ENCODE data around the gene CDHR1. TPM values are rescaled to one million over a fixed set of nuclear protein-coding genes. Genes with fewer than 3 reads are reported as not detected.
"Not testable (repeated sequence)": the region's sequence is repeated elsewhere in the genome, so short reads cannot be mapped to it uniquely, and the experiment has no call there.

The CDHR1 gene
- total and polyA plus RNA-seq, 2 donors from 2014 or later = 0.47 to 1.1 TPM

GRCh38 chr10:84164442-84164841 lies 29.9 kb upstream of the CDHR1 start:
- Histone ChIP-seq H3K27me3 (ENCODE audit: control insufficient read depth, insufficient read depth, low read length) (no peaks in the 10 kb centered on the region), H3K4me3 (ENCODE audit: low read length in 3 of 3) (no peak overlapping the region), H3K4me1 (ENCODE audit: control insufficient read depth in 2 of 3, insufficient read depth in 2 of 3, low read depth in 1 of 3, low read length in 3 of 3) (peaks cover 0 to 4% (median 0%) of the 10 kb centered on the region in 3 donors), H3K9me3 (ENCODE audit: control insufficient read depth in 2 of 3, insufficient read depth in 1 of 3, low read length in 3 of 3) (no peaks in the 10 kb centered on the region), H3K36me3 (ENCODE audit: control insufficient read depth in 2 of 3, insufficient read depth in 3 of 3, low read length in 3 of 3) (no peaks in the 10 kb centered on the region), H3K9ac (ENCODE audit: low read length in 3 of 3) (no peak overlapping the region), H3K27ac (ENCODE audit: low read depth in 2 of 2, low read length in 2 of 2) (no peak overlapping the region)
- no peak for TF ChIP-seq CTCF (IDR thresholded peaks at IDR 0.05; ENCODE audit: borderline replicate concordance, extremely low read depth, insufficient read depth)
- FAIRE-seq = no peak
- no peak for DNase-seq
- intact Hi-C loops (cut with DNase I) = no loop called here

DNA sequence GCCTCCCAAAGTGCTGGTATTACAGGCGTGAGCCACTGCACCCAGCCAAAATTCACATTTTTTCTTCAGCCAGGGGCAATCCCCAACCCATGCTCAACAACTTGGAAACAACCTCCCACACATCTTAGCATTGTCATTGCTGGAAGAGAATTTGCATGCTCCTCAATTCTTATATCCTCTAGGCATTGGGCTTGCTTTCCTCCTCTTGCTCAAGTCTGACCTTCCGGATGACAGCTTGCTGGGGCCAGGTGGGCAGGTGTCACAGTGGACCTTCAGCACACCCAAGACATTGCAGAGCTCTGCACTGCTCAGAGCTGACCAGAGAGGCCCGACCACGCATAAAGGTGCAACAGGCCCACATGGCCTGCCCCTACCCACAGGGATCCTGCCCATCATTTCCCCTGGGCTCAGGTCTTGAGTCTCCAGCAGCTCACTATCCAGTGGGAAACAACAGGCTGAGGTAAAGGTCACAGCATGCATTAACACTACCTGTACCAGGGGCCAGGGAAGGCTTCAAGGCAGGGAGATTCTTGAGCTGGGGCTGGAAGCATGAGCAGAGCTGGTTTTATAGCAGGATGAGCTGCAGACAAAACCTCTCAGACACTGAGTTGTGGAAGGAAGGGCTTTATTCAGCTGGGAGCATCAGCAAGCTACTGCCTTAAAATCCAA lies 27.6 kb upstream of the CDHR1 start:
- Histone ChIP-seq H3K27me3 (ENCODE audit: control insufficient read depth, insufficient read depth, low read length) (no peaks in the 10 kb centered on the region), H3K9ac (ENCODE audit: low read length in 3 of 3) (no peak overlapping the region), H3K36me3 (ENCODE audit: control insufficient read depth in 2 of 3, insufficient read depth in 3 of 3, low read length in 3 of 3) (no peaks in the 10 kb centered on the region), H3K9me3 (ENCODE audit: control insufficient read depth in 2 of 3, insufficient read depth in 1 of 3, low read length in 3 of 3) (no peaks in the 10 kb centered on the region), H3K4me1 (ENCODE audit: control insufficient read depth in 2 of 3, insufficient read depth in 2 of 3, low read depth in 1 of 3, low read length in 3 of 3) (peaks cover 0 to 4% (median 0%) of the 10 kb centered on the region in 3 donors), H3K4me3 (ENCODE audit: low read length in 3 of 3) (no peak overlapping the region), H3K27ac (ENCODE audit: low read depth in 2 of 2, low read length in 2 of 2) (peak overlapping the region in 1 of 2 donors; percentile 57)
- no peak for TF ChIP-seq CTCF (IDR thresholded peaks at IDR 0.05; ENCODE audit: borderline replicate concordance, extremely low read depth, insufficient read depth)
- DNase-seq (no peak), FAIRE-seq (no peak)
- intact Hi-C loops (cut with DNase I) = no loop called here

DNA sequence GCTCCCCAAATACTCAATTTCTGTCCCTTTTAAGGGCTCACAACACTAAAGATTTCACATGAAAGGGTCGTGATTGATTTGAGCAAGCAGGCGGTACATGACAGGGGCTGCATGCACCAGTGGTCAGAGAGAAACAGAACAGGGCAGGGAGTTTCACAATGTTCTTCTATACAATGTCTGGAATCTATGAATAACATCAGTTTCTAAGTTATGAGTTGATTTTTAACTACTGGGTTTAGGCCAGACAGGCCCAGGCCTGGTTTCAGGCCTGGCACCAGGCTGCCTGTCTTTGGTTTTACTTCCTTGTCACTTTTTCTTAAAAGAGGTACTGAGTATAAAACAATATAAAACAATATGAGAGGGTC lies 27.1 kb upstream of the CDHR1 start:
- H3K27ac ChIP-seq (ENCODE audit: low read depth in 2 of 2, low read length in 2 of 2); H3K4me3 ChIP-seq (ENCODE audit: low read length in 3 of 3); intact Hi-C loops (cut with DNase I); H3K4me1 ChIP-seq (ENCODE audit: control insufficient read depth in 2 of 3, insufficient read depth in 2 of 3, low read depth in 1 of 3, low read length in 3 of 3); FAIRE-seq; H3K27me3 ChIP-seq (ENCODE audit: control insufficient read depth, insufficient read depth, low read length); H3K9me3 ChIP-seq (ENCODE audit: control insufficient read depth in 2 of 3, insufficient read depth in 1 of 3, low read length in 3 of 3); H3K9ac ChIP-seq (ENCODE audit: low read length in 3 of 3); H3K36me3 ChIP-seq (ENCODE audit: control insufficient read depth in 2 of 3, insufficient read depth in 3 of 3, low read length in 3 of 3); DNase-seq: not testable (repeated sequence)

- H3K36me3 ChIP-seq (ENCODE audit: control insufficient read depth in 2 of 3, insufficient read depth in 3 of 3, low read length in 3 of 3); H3K9ac ChIP-seq (ENCODE audit: low read length in 3 of 3); H3K27me3 ChIP-seq (ENCODE audit: control insufficient read depth, insufficient read depth, low read length); H3K4me1 ChIP-seq (ENCODE audit: control insufficient read depth in 2 of 3, insufficient read depth in 2 of 3, low read depth in 1 of 3, low read length in 3 of 3); DNase-seq; H3K27ac ChIP-seq (ENCODE audit: low read depth in 2 of 2, low read length in 2 of 2); H3K9me3 ChIP-seq (ENCODE audit: control insufficient read depth in 2 of 3, insufficient read depth in 1 of 3, low read length in 3 of 3); FAIRE-seq; H3K4me3 ChIP-seq (ENCODE audit: low read length in 3 of 3); intact Hi-C loops (cut with DNase I): not testable (repeated sequence)
These were observed 26.0 kb upstream of the CDHR1 start for GRCh38 chr10:84168382-84168781.

GRCh38 chr10:84171237-84171636 lies 23.1 kb upstream of the CDHR1 start:
- H3K9me3 ChIP-seq (ENCODE audit: control insufficient read depth in 2 of 3, insufficient read depth in 1 of 3, low read length in 3 of 3); H3K36me3 ChIP-seq (ENCODE audit: control insufficient read depth in 2 of 3, insufficient read depth in 3 of 3, low read length in 3 of 3); DNase-seq; H3K27me3 ChIP-seq (ENCODE audit: control insufficient read depth, insufficient read depth, low read length); FAIRE-seq; intact Hi-C loops (cut with DNase I); H3K9ac ChIP-seq (ENCODE audit: low read length in 3 of 3): not testable (repeated sequence)
- Histone ChIP-seq H3K4me3 (ENCODE audit: low read length in 3 of 3) (peak overlapping the region; percentile 33 to 53 (median 39)), H3K27ac (ENCODE audit: low read depth in 2 of 2, low read length in 2 of 2) (peak overlapping the region in 1 of 2 donors; percentile 65), H3K4me1 (ENCODE audit: control insufficient read depth in 2 of 3, insufficient read depth in 2 of 3, low read depth in 1 of 3, low read length in 3 of 3) (peaks cover 0 to 12% (median 4%) of the 10 kb centered on the region in 3 donors)

- H3K9ac ChIP-seq (ENCODE audit: low read length in 3 of 3); DNase-seq; H3K27me3 ChIP-seq (ENCODE audit: control insufficient read depth, insufficient read depth, low read length); H3K36me3 ChIP-seq (ENCODE audit: control insufficient read depth in 2 of 3, insufficient read depth in 3 of 3, low read length in 3 of 3); FAIRE-seq; H3K9me3 ChIP-seq (ENCODE audit: control insufficient read depth in 2 of 3, insufficient read depth in 1 of 3, low read length in 3 of 3); intact Hi-C loops (cut with DNase I): not testable (repeated sequence)
- Histone ChIP-seq H3K4me3 (ENCODE audit: low read length in 3 of 3) (peak overlapping the region in 2 of 3 donors; percentile 39 to 53), H3K27ac (ENCODE audit: low read depth in 2 of 2, low read length in 2 of 2) (peak overlapping the region; percentile 56 to 72), H3K4me1 (ENCODE audit: control insufficient read depth in 2 of 3, insufficient read depth in 2 of 3, low read depth in 1 of 3, low read length in 3 of 3) (peaks cover 0 to 12% (median under 1%) of the 10 kb centered on the region in 3 donors)
These were observed 22.5 kb upstream of the CDHR1 start for GRCh38 chr10:84171700-84172466.

All from kidney (tissue), 14 donors.